ENCODE results near the gene ESR1. TPM values are rescaled to one million over a fixed set of nuclear protein-coding genes. Genes with fewer than 3 reads are reported as not detected.

Gene ESR1
- total and polyA plus RNA-seq, 11 donors = 0.15 to 3.5 (median 0.93) TPM

- TF ChIP-seq, protein P1, sequence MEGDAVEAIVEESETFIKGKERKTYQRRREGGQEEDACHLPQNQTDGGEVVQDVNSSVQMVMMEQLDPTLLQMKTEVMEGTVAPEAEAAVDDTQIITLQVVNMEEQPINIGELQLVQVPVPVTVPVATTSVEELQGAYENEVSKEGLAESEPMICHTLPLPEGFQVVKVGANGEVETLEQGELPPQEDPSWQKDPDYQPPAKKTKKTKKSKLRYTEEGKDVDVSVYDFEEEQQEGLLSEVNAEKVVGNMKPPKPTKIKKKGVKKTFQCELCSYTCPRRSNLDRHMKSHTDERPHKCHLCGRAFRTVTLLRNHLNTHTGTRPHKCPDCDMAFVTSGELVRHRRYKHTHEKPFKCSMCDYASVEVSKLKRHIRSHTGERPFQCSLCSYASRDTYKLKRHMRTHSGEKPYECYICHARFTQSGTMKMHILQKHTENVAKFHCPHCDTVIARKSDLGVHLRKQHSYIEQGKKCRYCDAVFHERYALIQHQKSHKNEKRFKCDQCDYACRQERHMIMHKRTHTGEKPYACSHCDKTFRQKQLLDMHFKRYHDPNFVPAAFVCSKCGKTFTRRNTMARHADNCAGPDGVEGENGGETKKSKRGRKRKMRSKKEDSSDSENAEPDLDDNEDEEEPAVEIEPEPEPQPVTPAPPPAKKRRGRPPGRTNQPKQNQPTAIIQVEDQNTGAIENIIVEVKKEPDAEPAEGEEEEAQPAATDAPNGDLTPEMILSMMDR (IDR thresholded peaks at IDR 0.05) = no peak
- no peak for TF ChIP-seq POLR2A (IDR thresholded peaks at IDR 0.05)
- H3K27ac ChIP-seq = no peak overlapping the region
- H3K36me3 ChIP-seq = no peaks in the 10 kb centered on the region
- DNase-seq (no peak), ATAC-seq (no peak)
- H3K4me1 ChIP-seq = peaks cover 0 to 6% (median 0%) of the 10 kb centered on the region in 12 donors
- no peak overlapping the region for H3K4me3 ChIP-seq
- WGBS, 4 donors = 76 to 80% (median 79%) methylated on average over 10 of the region's 10 CpGs
- no peaks in the 10 kb centered on the region for H3K9me3 ChIP-seq
- no peaks in the 10 kb centered on the region for H3K27me3 ChIP-seq
- intact Hi-C loops (cut with DNase I) = no loop called here
These were observed 255.9 kb downstream of the ESR1 start for GRCh38 chr6:152063170-152063921.

DNA sequence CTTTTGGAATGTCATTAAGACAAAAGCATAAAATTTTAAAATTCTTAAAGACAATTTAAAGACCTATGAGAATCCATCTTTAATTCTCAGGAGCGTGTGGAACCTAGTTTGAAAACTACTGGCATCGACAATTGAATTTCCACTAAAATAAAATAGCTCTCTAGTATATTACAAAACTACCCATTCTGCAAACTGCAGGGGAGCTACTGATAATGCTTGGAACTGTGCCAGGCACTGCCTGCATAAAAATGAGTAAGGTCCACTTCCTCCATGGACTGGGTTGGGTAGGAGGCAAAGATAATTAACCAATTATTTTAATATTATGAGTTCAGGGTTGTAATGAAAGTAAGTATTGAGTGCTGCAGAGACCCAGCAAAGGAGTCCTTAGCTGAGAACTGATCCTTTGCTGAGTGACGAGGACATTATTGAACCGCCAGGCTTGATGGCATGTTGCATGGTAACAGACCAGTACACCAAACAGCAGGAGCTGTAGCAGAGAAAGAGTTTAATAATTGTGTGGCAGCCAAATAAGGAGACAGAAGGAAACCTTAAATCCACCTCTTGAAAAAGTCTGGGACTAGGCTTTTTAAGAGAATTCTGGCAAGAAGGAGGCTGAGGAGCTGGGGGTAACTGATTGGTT, 261.3 kb downstream of the ESR1 start:
- H3K27ac ChIP-seq = no peak overlapping the region
- H3K36me3 ChIP-seq = no peaks in the 10 kb centered on the region
- DNase-seq (peak in 2 of 5 donors; percentile 35 to 37), ATAC-seq (peak in 3 of 4 donors; percentile 53 to 66 (median 56))
- H3K27me3 ChIP-seq = no peaks in the 10 kb centered on the region
- H3K4me3 ChIP-seq = no peak overlapping the region
- no peak for TF ChIP-seq POLR2A (IDR thresholded peaks at IDR 0.05)
- TF ChIP-seq, protein P1 (IDR thresholded peaks at IDR 0.05) = no peak
- intact Hi-C loops (cut with DNase I) = no loop called here
- 65 to 73% (median 69%) methylated on average over 4 of the region's 4 CpGs for WGBS, 4 donors
- no peaks in the 10 kb centered on the region for H3K9me3 ChIP-seq
- H3K4me1 ChIP-seq = peaks cover 0 to 24% (median 3%) of the 10 kb centered on the region in 12 donors

- H3K27ac ChIP-seq = no peak overlapping the region
- peaks cover 0 to 12% (median 0%) of the 10 kb centered on the region in 12 donors for H3K9me3 ChIP-seq
- intact Hi-C loops (cut with DNase I) = no loop called here
- no peak overlapping the region for H3K4me3 ChIP-seq
- TF ChIP-seq, protein P1 (IDR thresholded peaks at IDR 0.05) = no peak
- no peak for TF ChIP-seq POLR2A (IDR thresholded peaks at IDR 0.05)
- peaks cover 0 to 24% (median 3%) of the 10 kb centered on the region in 12 donors for H3K4me1 ChIP-seq
- H3K36me3 ChIP-seq = no peaks in the 10 kb centered on the region
- no peak for ATAC-seq
- no peak for DNase-seq
- 82 to 94% (median 91%) methylated on average over 5 of the region's 5 CpGs for WGBS, 4 donors
- no peaks in the 10 kb centered on the region for H3K27me3 ChIP-seq
These were observed 263.1 kb downstream of the ESR1 start for GRCh38 chr6:152070556-152070955.

GRCh38 chr6:152071318-152071717, 263.8 kb downstream of the ESR1 start:
- WGBS, 4 donors = 41 to 57% (median 48%) methylated on average over 3 of the region's 3 CpGs
- intact Hi-C loops (cut with DNase I) = no loop called here
- H3K36me3 ChIP-seq = no peaks in the 10 kb centered on the region
- ATAC-seq (peak; percentile 65 to 80 (median 72)), DNase-seq (no peak)
- H3K27me3 ChIP-seq = no peaks in the 10 kb centered on the region
- peaks cover 0 to 20% (median 5%) of the 10 kb centered on the region in 12 donors for H3K9me3 ChIP-seq
- no peak overlapping the region for H3K4me3 ChIP-seq
- peaks cover 0 to 24% (median 3%) of the 10 kb centered on the region in 12 donors for H3K4me1 ChIP-seq
- H3K27ac ChIP-seq = no peak overlapping the region
- TF ChIP-seq POLR2A (IDR thresholded peaks at IDR 0.05) = no peak
- TF ChIP-seq, protein P1 (IDR thresholded peaks at IDR 0.05) = no peak
